Measurements from ENCODE around the gene PIGM. TPM values are rescaled to one million over a fixed set of nuclear protein-coding genes. Genes with fewer than 3 reads are reported as not detected.

Gene PIGM
- total and polyA plus RNA-seq, 2 experiments from 2014 or later = 5.0 TPM

- ATAC-seq = peak; percentile 26; the same call in 2 of the 3 replicates
Measured at GRCh38 chr1:160058087-160058486, 26.3 kb upstream of the PIGM start.

GRCh38 chr1:160056648-160057169 is 24.9 kb upstream of the PIGM start:
- H3K27ac Mint-ChIP-seq = no peak overlapping the region
- peaks cover 11% of the 10 kb centered on the region for H3K27me3 Mint-ChIP-seq (ENCODE audit: insufficient read depth, low read depth, poor library complexity)
- H3K36me3 ChIP-seq (ENCODE audit: insufficient read depth) = no peaks in the 10 kb centered on the region
- H3K27me3 ChIP-seq (ENCODE audit: insufficient read depth) = no peaks in the 10 kb centered on the region
- ATAC-seq (no peak), DNase-seq (ENCODE audit: low spot score) (no peak)
- H3K4me2 ChIP-seq = no peak overlapping the region
- no peaks in the 10 kb centered on the region; the same call in 1 of the 2 replicates for H3K9me2 ChIP-seq (ENCODE audit: insufficient read depth)
- no peak overlapping the region for H3K4me3 ChIP-seq
- TF ChIP-seq ZNF331 (CRISPR knock-in tag; IDR thresholded peaks at IDR 0.05; ENCODE audit: low read depth) (no peak), CTCF (conservative IDR thresholded peaks at IDR 0.05; ENCODE audit: low read depth in 2 of 2) (no peak), REST (IDR thresholded peaks at IDR 0.05; ENCODE audit: unreplicated experiment) (no peak)
- no peaks in the 10 kb centered on the region for H3K36me3 Mint-ChIP-seq (ENCODE audit: low read depth)
- no peak overlapping the region for H3K27ac ChIP-seq (ENCODE audit: low read depth)
- no peaks in the 10 kb centered on the region for H4K20me1 ChIP-seq (replicated peaks; ENCODE audit: insufficient read depth)
- H3K4me3 Mint-ChIP-seq = no peak overlapping the region
- peaks cover 8% of the 10 kb centered on the region; the same call in 2 of the 3 replicates for H3K4me1 Mint-ChIP-seq
- no peaks in the 10 kb centered on the region for H3K9me3 Mint-ChIP-seq
- no peak overlapping the region for H2AFZ ChIP-seq
- no peaks in the 10 kb centered on the region for H3K79me2 ChIP-seq (replicated peaks; ENCODE audit: insufficient read depth)
- no peaks in the 10 kb centered on the region for H3F3A ChIP-seq (replicated peaks; ENCODE audit: low read depth)
- no peaks in the 10 kb centered on the region for H3K4me1 ChIP-seq (ENCODE audit: insufficient read depth)

More at GRCh38 chr1:160058087-160058486, 26.3 kb upstream of the PIGM start:
- no peak overlapping the region for H3K27ac ChIP-seq (ENCODE audit: low read depth)
- no peaks in the 10 kb centered on the region for H4K20me1 ChIP-seq (replicated peaks; ENCODE audit: insufficient read depth)
- H3K4me3 ChIP-seq = no peak overlapping the region
- no peaks in the 10 kb centered on the region for H3K79me2 ChIP-seq (replicated peaks; ENCODE audit: insufficient read depth)
- Mint-ChIP-seq H3K27me3 (ENCODE audit: insufficient read depth, low read depth, poor library complexity) (peaks cover 7% of the 10 kb centered on the region), H3K4me1 (peaks cover 17% of the 10 kb centered on the region; the same call in 2 of the 3 replicates), H3K27ac (no peak overlapping the region), H3K4me3 (no peak overlapping the region), H3K9me3 (no peaks in the 10 kb centered on the region), H3K36me3 (ENCODE audit: low read depth) (no peaks in the 10 kb centered on the region)
- H3K9me2 ChIP-seq (ENCODE audit: insufficient read depth) = no peaks in the 10 kb centered on the region; the same call in 1 of the 2 replicates
- no peaks in the 10 kb centered on the region for H3K27me3 ChIP-seq (ENCODE audit: insufficient read depth)
- H3K4me2 ChIP-seq = no peak overlapping the region
- H3K36me3 ChIP-seq (ENCODE audit: insufficient read depth) = no peaks in the 10 kb centered on the region
- H2AFZ ChIP-seq = no peak overlapping the region
- no peak for TF ChIP-seq EZH2 (IDR thresholded peaks at IDR 0.05; ENCODE audit: low read depth, unreplicated experiment)
- TF ChIP-seq NANOG (IDR thresholded peaks at IDR 0.05; ENCODE audit: borderline replicate concordance) = no peak
- TF ChIP-seq CTCF (conservative IDR thresholded peaks at IDR 0.05; ENCODE audit: low read depth in 2 of 2) = peak; percentile 52 to 66
- no peak for TF ChIP-seq CREB1 (CRISPR knock-in tag; IDR thresholded peaks at IDR 0.05; ENCODE audit: low read depth)
- no peak for TF ChIP-seq STAT1 (IDR thresholded peaks at IDR 0.05; ENCODE audit: unreplicated experiment)
- no peak for TF ChIP-seq JUNB (IDR thresholded peaks at IDR 0.05; ENCODE audit: unreplicated experiment)
- TF ChIP-seq ETS1 (IDR thresholded peaks at IDR 0.05) = no peak
- no peak for TF ChIP-seq POLR2AphosphoS5 (IDR thresholded peaks at IDR 0.05; ENCODE audit: low read depth)
- H3F3A ChIP-seq (replicated peaks; ENCODE audit: low read depth) = no peaks in the 10 kb centered on the region
- H3K4me1 ChIP-seq (ENCODE audit: insufficient read depth) = peaks cover 11% of the 10 kb centered on the region
- peak; percentile 51 for DNase-seq (ENCODE audit: low spot score)

All from GM23338 (cell line).